PFSK-1 (cell line): Measurements from ENCODE around the gene MAPK1.

Source experiments
- FOXP2 ChIP-seq: optimal IDR thresholded peaks from 2 replicates; pipeline ENCODE3; 2011; ENCODE audit warnings: borderline replicate concordance, control low read depth, inconsistent platforms; ENCODE audit not compliant: insufficient read depth; ENCODE audit errors: extremely low read length, extremely low read depth
- POLR2AphosphoS5 ChIP-seq: IDR thresholded peaks from 2 replicates; pipeline ENCODE4 v1.6.1; 2012; ENCODE audit warnings: low read depth, mild to moderate bottlenecking, control low read depth, low read length, moderate library complexity
- SIN3A ChIP-seq: IDR thresholded peaks from 2 replicates; pipeline ENCODE4 v1.6.1; 2012; ENCODE audit warnings: mild to moderate bottlenecking, low read length, moderate library complexity, borderline replicate concordance; ENCODE audit not compliant: insufficient read depth
- TAF1 ChIP-seq: IDR thresholded peaks from 2 replicates; pipeline ENCODE4 v1.6.1; 2012; ENCODE audit warnings: low read length, control low read depth, borderline replicate concordance; ENCODE audit not compliant: insufficient read depth
- TF ChIP-seq, protein P1 (sequence below), 2 experiments: IDR thresholded peaks; 2 replicates each; pipeline versions ENCODE4 v1.6.1 to v1.8.0; 2011 to 2012; ENCODE audit warnings: low read depth in 2 of 2, low read length in 2 of 2, control low read depth in 1 of 2, inconsistent platforms in 1 of 2, mild to moderate bottlenecking in 1 of 2, moderate library complexity in 1 of 2; ENCODE audit not compliant: insufficient read depth in 1 of 2

MAPK1 gene

DNA sequence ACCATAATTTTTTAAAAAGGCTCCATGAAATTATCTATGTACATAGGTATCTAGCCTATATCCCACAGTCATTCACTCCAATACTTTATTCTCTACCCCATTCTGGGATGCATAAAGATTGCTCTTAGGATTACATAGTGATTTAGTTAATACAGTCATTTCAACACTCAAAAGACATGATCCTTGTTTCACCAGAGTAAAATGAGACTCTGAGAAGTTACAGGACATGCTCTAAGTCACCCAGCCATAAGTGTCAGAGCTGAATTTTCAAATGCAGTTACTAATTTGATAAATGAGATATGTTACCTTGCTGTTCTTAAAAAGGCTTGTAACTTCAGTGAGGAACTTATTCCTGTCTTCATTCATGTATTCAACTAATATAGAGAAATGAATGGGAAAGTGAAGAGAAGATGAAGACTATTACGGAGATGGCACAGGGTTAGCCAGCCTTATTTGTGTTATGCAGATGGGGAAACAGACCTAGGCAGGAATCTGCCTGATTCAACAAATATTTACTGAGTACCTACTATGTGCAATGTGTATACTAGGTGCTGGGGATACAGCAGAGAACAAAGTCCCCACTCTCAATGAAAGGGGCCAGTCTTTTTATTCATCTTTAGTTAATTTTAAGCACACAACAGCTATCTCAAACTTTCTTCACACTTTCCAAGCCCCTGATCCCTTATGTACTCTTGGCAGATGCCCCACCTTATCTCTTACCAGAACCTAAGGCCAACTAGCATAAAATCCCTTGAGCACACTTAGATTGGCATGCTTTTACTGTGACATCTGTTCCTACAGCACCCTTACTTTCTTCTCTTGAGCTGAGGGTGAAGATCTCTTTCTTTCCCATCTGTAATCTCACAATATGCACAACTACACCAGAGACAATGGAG, 21.6 kb downstream of the MAPK1 start:
- TF ChIP-seq, protein P1, sequence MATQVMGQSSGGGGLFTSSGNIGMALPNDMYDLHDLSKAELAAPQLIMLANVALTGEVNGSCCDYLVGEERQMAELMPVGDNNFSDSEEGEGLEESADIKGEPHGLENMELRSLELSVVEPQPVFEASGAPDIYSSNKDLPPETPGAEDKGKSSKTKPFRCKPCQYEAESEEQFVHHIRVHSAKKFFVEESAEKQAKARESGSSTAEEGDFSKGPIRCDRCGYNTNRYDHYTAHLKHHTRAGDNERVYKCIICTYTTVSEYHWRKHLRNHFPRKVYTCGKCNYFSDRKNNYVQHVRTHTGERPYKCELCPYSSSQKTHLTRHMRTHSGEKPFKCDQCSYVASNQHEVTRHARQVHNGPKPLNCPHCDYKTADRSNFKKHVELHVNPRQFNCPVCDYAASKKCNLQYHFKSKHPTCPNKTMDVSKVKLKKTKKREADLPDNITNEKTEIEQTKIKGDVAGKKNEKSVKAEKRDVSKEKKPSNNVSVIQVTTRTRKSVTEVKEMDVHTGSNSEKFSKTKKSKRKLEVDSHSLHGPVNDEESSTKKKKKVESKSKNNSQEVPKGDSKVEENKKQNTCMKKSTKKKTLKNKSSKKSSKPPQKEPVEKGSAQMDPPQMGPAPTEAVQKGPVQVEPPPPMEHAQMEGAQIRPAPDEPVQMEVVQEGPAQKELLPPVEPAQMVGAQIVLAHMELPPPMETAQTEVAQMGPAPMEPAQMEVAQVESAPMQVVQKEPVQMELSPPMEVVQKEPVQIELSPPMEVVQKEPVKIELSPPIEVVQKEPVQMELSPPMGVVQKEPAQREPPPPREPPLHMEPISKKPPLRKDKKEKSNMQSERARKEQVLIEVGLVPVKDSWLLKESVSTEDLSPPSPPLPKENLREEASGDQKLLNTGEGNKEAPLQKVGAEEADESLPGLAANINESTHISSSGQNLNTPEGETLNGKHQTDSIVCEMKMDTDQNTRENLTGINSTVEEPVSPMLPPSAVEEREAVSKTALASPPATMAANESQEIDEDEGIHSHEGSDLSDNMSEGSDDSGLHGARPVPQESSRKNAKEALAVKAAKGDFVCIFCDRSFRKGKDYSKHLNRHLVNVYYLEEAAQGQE (IDR thresholded peaks at IDR 0.05; ENCODE audit: insufficient read depth in 1 of 2, low read depth in 2 of 2, low read length in 2 of 2): no peak
- TF ChIP-seq POLR2AphosphoS5 (no peak), SIN3A (no peak), FOXP2 (no peak), TAF1 (no peak)

DNA sequence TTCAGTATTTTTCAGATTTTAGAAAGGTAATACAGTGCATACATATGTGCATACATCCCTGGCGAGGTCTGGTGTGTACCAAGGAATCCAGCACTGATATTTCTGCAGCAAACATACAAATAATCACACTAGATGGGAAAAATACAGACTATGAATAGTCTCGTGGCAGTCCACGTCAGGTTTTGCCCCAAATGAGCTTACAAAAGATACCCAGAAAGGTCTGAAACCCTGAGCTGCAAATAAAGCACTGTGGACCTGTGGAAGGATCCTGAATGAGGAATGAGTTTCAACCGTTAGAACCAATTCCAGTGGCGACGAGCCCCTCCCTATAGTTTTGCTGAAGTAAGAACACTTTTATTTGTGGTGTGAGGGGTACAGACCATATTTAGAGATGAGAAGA, 24.5 kb downstream of the MAPK1 start:
- TF ChIP-seq SIN3A (no peak), POLR2AphosphoS5 (no peak), TAF1 (no peak), FOXP2 (no peak)
- TF ChIP-seq, protein P1 (IDR thresholded peaks at IDR 0.05; ENCODE audit: insufficient read depth in 1 of 2, low read depth in 2 of 2, low read length in 2 of 2): no peak

DNA sequence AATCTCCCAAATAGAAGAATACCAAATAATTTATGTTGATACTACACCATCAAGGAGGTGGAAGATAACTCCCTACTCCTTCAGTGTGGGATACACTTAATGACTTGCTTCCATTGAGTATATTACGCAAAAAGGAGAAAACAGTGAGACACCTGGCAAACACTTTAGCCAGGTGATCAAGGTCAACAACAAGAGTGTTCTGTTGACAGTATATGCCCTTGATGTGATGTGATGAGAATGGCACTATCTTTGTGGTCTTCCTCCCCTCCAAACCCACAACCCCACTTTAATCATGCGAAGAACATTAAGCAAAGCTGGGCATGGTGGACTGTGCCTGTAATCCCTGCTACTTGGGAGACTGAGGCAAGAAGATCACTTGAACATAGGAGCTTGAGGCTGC, 26.0 kb downstream of the MAPK1 start:
- no peak for TF ChIP-seq TAF1
- no peak for TF ChIP-seq POLR2AphosphoS5
- TF ChIP-seq, protein P1 (IDR thresholded peaks at IDR 0.05; ENCODE audit: insufficient read depth in 1 of 2, low read depth in 2 of 2, low read length in 2 of 2): no peak
- TF ChIP-seq SIN3A: no peak
- TF ChIP-seq FOXP2: no peak

DNA sequence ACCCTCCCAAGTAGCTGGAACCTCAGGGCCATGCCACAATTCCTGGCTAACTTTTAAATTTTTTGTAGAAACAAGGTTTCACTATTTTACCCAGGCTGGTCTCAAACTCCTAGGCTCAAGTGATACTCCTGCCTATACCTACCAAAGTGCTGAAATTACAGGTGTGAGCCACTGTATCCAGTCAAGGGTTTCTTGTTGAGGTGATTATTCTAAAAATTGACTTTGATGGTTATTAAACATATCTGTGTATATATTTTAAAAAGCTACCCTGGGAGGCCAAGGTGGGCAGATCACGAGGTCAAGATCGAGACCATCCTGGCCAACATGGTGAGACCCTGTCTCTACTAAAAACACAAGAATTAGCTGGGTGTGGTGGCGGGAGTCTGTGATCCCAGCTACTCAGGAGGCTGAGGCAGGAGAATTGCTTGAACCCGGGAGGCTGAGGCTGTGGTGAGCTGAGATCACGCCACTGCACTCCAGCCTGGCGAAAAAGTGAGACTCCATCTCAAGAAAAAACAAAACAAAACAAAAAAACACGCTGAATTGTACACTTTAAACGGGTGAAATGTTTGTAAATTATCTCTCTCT, 27.1 kb downstream of the MAPK1 start:
- no peak for TF ChIP-seq TAF1
- no peak for TF ChIP-seq POLR2AphosphoS5
- TF ChIP-seq FOXP2: no peak
- TF ChIP-seq, protein P1 (IDR thresholded peaks at IDR 0.05; ENCODE audit: insufficient read depth in 1 of 2, low read depth in 2 of 2, low read length in 2 of 2): no peak
- TF ChIP-seq SIN3A: no peak
